GM18498 (cell line): ENCODE data around the gene TGFB1I1.
A peak's percentile ranks its signal among the peaks of the same experiment; 100 is the strongest.

ENCODE experiments used
- ATAC-seq: cut with Tn5 transposase; IDR thresholded peaks from one replicate; pipeline ENCODE4 v1.9.1; 2021; ENCODE audit warnings: mild to moderate bottlenecking, moderate library complexity; ENCODE audit not compliant: unreplicated experiment

TGFB1I1 gene

DNA sequence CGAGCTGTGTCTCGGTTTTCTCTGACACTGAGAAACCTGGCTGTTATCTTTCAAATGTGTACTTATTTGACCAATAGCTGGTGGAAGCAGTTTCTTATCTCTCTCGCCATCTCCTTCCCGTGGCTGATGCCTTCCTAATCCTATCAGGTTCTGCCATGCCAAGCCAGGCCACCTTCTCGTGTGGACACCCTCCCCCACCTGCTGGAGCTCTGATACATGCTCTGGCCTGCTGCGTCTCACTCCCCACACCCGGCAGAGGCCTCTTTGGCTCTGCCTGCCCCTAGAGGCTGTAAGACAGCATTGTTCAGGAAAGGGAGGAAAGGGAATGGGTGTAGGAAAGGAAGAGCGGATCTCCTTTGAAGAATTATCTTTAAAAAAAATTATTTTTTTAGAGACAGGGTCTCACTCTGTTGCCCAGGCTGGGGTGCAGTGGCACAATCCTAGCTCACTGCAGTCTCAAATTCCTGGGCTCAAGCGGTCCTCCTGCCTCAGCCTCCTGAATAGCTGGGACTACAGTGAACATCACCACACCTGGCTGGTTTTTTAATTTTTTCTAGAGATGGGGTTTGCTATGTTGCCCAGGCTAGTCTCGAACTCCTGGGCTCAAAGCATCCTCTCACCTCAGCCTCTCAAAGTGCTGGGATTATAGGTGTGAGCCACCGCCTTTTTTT lies 20.1 kb upstream of the TGFB1I1 start:
- ATAC-seq = no peak

DNA sequence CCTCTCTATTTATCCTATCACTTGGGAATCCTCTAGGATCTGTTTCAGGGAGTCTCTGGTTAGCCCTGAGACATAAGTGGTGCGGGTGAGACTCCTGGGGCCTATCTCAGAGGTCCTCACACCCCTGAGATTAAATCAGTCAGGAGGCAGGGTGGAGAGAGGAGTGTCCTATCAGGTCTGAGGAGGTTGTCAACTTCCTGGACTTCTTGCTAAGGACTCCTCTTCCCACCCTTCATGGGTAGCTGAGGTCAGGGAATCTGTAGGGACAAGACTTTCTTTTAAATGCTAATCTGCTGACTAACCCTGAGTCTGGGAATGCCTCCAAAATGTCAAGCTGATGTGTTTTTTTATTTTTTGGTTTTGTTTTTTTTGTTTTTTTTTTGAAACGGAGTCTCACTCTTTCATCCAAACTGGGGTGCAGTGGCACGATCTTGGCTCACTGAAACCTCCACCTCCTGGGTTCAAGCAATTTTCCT lies 19.3 kb upstream of the TGFB1I1 start:
- no peak for ATAC-seq

DNA sequence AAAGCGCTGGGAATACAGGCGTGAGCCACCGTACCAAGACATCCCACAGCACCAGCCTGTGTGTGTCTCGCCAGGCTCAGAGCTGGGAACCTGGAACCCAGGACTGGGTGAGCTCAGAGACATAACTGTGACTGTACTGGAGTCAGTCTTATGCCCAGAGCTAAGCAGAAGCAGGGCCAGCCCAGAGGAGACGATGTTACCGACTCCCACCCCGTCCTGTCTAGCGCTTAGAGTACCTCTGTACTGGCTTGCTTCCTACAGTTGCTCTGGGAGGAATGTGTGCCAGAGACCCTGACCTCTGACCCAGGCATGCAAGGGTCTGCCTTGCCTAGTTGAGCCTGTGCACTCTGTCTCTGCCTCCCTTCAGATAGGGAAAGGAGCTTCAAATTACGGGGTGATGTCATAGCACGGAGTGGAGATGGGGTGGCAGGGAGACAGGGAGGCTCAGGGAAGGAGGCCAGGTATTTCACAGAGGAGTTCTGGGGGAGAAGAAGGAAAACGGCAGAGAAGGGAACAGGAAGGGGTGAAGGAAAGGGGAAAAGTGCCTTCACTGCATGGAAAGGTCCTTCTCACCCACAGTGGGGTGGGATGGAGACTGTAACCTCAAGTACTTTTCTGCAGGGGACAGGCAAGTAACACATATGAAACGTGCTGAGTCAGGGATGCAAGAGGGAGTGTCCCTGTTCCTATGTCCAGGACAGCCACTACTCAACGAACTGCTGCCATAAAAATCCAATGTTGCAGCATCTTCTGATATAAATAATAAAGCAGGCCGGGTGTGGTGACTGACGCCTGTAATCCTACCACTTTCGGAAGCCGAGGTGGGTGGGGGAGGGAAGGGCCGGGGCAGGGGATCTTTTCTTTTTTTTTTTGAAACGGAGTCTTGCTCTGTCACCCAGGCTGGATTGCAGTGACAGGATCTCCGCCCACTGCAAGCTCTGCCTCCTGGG lies 18.4 kb upstream of the TGFB1I1 start:
- no peak for ATAC-seq

DNA sequence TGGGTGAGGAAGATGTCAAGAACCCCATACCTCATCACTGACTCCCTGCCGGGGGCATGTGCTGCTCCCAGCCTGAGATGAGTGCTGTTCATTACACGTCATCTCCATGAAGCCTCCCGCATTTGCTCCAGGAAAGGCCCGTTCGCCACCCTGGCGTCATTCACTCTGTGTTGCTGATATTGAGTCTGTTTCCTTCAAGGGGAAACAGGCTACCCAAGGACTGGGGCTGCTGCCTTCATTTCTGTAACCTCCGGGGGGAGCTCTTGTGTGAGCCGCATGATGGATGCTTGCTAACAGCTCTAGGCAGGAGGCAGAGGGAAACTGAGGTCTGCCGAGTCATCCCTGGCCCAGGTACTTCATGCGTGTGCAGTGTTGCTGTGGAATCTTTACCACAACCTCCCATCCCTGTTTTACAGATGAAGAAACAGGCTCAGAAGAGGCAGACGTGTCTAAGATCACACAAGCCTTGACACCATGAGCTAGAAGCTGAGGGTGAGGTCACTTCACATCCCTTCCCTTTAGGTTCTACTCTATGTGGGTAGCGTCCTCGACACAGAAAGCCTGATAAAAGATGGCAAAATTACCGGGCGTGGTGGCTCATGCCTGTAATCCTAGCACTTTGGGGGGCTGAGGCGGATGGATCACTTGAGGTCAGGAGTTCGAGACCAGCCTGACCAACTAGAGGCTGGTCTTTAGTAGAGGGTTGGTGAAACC lies 16.2 kb upstream of the TGFB1I1 start:
- no peak for ATAC-seq

DNA sequence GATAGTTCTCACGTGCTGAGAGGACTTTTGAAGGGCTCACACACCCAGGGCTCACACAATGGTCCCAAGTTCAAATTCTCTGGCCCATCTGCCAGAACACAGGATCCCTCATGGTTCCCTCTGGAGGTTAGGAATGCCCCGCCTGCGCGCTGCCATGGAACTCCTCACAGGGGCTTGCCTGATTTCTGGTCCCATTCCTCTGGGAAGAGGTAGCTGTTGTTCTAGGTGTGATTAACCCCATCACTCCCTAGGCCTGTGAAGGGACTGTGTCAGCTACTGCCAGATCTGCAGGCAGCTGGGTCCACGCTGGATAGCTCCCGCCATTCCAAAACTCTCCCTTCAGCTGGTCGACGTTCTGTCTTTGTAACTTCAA lies 15.0 kb upstream of the TGFB1I1 start:
- no peak for ATAC-seq

- peak; percentile 9 for ATAC-seq
These were observed 13.7 kb upstream of the TGFB1I1 start for GRCh38 chr16:31458073-31458843.

DNA sequence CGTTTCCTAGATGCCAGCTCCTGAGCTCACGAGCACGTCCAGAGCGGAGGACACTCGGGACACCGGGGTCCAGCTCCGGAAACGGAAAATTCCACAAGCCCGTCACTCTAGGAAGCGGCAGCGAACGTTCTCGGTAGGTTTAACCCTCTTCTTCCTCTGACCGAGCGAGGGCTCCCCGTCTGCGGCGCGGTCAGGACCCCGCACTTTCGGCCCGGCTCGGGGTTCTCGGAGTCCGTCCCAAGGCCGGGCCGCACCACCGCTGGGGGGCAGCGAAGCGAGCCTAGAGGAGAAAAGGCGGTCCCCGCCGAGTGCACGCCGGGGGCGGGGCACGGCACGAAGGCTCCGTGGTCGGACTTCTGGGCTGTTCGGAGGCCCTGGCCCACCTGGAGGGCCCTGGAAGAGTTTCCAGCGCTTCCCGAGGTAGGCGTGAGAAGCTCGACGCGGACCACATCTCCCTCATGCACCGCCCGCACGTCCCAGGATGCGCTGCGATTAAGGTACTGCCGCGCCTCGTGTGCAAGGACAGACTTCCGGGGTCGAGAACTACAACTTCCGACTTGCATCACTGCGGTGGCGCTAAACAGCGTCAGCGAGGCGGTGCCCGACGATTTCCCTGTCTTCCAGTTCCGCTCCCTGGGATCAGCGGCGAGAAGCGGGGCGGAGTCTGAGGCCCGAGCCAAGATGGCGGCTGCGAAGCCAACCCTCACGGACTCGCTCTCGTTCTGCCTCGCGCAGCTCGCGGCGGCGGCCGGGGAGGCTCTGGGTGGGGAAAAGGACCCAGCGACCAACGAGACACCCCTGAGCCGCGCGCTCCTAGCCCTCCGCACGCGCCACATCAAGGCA lies 12.9 kb upstream of the TGFB1I1 start, which contains the start of gene ARMC5:
Gene ARMC5 (plus strand): TSS at position 658 of the 843 bp plus-strand sequence. CDS start 24 bp downstream, at position 682.
- peak; percentile 75 for ATAC-seq

GRCh38 chr16:31459687-31460581 lies 12.0 kb upstream of the TGFB1I1 start:
- peak; percentile 76 for ATAC-seq

- ATAC-seq = no peak
These were observed 11.4 kb upstream of the TGFB1I1 start for GRCh38 chr16:31460582-31461002.

DNA sequence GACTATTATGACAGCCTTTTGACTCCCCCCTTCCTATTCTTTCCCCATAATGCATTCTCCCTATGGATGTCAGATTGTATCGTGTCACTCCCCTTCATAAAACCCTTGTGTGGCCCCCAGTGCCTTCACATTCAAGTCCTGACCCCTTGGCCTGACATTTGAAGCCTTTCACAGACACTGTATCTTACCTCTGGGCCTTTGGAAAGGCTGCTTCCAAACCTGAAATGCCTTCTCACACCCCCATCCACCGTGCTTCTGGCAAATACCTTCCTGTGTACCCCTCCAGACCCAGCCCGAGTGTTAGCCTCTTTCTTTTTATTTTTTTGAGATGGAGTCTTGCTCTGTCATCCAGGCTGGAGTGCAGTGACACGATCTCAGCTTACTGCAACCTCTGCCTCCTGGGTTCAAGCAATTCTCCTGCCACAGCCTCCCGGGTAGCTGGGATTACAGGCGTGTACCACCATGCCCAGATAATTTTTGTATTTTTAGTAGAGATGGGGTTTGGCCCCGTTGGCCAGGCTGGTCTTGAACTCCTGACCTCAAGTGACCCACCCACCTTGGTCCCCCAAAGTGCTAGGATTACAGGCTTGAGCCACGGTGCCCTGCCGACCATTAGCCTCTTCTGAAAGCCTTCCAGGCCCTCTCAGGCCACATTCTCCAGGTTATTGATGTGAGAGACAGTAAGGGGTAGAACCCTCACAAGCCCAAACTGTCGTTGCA lies 10.6 kb upstream of the TGFB1I1 start:
- ATAC-seq = no peak

DNA sequence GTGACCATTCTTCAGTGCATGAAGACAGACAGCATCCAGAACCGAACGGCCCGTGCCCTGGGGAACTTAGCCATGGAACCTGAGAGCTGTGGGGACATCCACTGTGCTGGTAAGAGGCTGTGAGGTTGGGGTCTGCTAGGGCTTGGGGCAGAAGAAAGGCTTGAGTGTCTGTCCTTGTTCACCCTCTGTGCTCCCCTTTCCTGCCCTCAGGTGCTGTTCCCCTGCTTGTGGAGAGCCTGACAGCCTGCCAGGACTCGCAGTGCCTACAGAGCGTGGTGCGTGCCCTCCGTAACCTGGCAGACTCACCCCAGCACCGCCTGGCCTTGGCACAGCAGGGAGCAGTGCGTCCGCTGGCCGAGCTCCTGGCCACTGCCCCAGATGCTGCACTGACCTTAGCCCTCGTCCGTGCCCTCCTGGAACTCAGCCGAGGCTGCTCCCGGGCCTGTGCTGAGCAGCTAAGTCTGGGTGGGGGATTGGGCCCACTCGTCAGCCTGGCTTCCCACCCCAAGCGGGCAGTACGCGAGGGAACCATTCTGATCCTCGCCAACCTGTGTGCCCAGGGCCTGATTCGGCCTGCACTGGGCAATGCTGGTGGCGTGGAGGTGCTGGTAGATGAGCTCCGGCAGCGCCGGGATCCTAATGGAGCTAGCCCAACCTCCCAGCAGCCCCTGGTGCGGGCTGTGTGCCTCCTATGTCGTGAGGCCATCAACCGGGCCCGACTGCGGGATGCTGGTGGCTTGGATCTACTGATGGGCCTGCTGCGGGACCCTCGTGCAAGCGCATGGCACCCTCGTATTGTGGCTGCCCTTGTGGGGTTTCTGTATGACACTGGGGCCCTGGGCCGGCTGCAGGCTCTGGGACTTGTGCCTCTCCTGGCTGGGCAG lies 9.8 kb upstream of the TGFB1I1 start:
- ATAC-seq = no peak

DNA sequence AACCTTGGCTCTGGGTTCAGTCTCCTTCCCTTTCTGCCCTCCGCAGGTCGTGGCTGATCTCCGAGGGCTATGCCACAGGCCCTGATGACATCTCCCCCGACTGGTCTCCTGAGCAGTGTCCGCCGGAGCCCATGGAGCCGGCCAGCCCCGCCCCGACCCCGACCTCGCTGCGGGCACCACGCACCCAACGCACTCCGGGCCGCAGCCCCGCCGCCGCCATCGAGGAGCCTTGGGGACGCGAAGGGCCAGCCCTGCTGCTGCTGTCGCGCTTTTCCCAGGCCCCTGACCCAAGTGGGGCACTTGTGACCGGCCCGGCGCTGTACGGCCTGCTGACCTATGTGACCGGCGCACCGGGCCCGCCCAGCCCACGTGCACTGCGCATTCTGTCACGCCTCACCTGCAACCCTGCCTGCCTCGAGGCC lies 7.6 kb upstream of the TGFB1I1 start:
- no peak for ATAC-seq

GRCh38 chr16:31464781-31465260 lies 7.1 kb upstream of the TGFB1I1 start:
- ATAC-seq = no peak

GRCh38 chr16:31465788-31466370 lies 6.1 kb upstream of the TGFB1I1 start:
- no peak for ATAC-seq

- no peak for ATAC-seq
These were observed 5.5 kb upstream of the TGFB1I1 start for GRCh38 chr16:31466381-31466841.

- ATAC-seq = no peak
These were observed 4.7 kb upstream of the TGFB1I1 start for GRCh38 chr16:31467151-31467773.
